Forelimb muscle (tissue), 1 donor: ENCODE data around the gene CTNNA3. TPM values are rescaled to one million over a fixed set of nuclear protein-coding genes. Genes with fewer than 3 reads are reported as not detected.
A peak's percentile ranks its signal among the peaks of the same experiment; 100 is the strongest.

Experiments used
- DNase-seq: peaks from one replicate; pipeline ENCODE4 v3.0.0-alpha.2; 2013; ENCODE audit warnings: low read depth
- polyA plus RNA-seq: library from polyadenylated mRNA; unstranded; fragments of 120-200 nt; gene quantifications from one replicate; pipeline ENCODE4 v1.2.1, GENCODE V29; 2013; ENCODE audit not compliant: insufficient read length

CTNNA3 gene
- polyA plus RNA-seq, 1 donor: 12.6 TPM

- no peak for DNase-seq
These were observed 368.1 kb downstream of the CTNNA3 start for GRCh38 chr10:67327626-67328535.

GRCh38 chr10:67319976-67320375 is 376.0 kb downstream of the CTNNA3 start:
- DNase-seq: peak; percentile 2

GRCh38 chr10:67308912-67309311 is 387.1 kb downstream of the CTNNA3 start:
- DNase-seq: no peak

- DNase-seq: no peak
These were observed 389.3 kb downstream of the CTNNA3 start for GRCh38 chr10:67306588-67307205.

- DNase-seq: no peak
These were observed 393.3 kb downstream of the CTNNA3 start for GRCh38 chr10:67302701-67303100.

GRCh38 chr10:67299761-67300160 is 396.2 kb downstream of the CTNNA3 start:
- DNase-seq: no peak

GRCh38 chr10:67297637-67298181 is 398.3 kb downstream of the CTNNA3 start:
- no peak for DNase-seq

- no peak for DNase-seq
These were observed 399.1 kb downstream of the CTNNA3 start for GRCh38 chr10:67296926-67297325.

- DNase-seq: no peak
These were observed 407.1 kb downstream of the CTNNA3 start for GRCh38 chr10:67288688-67289410.

GRCh38 chr10:67284589-67284988 is 411.4 kb downstream of the CTNNA3 start:
- no peak for DNase-seq

- no peak for DNase-seq
These were observed 413.1 kb downstream of the CTNNA3 start for GRCh38 chr10:67282871-67283270.

GRCh38 chr10:67280405-67280804 is 415.6 kb downstream of the CTNNA3 start:
- no peak for DNase-seq

- DNase-seq: no peak
These were observed 418.6 kb downstream of the CTNNA3 start for GRCh38 chr10:67277402-67277801.

- no peak for DNase-seq
These were observed 426.2 kb downstream of the CTNNA3 start for GRCh38 chr10:67269828-67270227.

- DNase-seq: no peak
These were observed 427.8 kb downstream of the CTNNA3 start for GRCh38 chr10:67268146-67268545.

- DNase-seq: no peak
These were observed 433.3 kb downstream of the CTNNA3 start for GRCh38 chr10:67262675-67263074.

GRCh38 chr10:67261300-67261797 is 434.6 kb downstream of the CTNNA3 start:
- DNase-seq: no peak

GRCh38 chr10:67259319-67259929 is 436.6 kb downstream of the CTNNA3 start:
- no peak for DNase-seq

- DNase-seq: no peak
These were observed 438.4 kb downstream of the CTNNA3 start for GRCh38 chr10:67257427-67258144.

GRCh38 chr10:67257018-67257417 is 439.0 kb downstream of the CTNNA3 start:
- DNase-seq: no peak

- no peak for DNase-seq
These were observed 445.3 kb downstream of the CTNNA3 start for GRCh38 chr10:67250686-67251085.
